Natural killer cell (primary cell): ENCODE measurements around the gene RIPPLY1. TPM values are rescaled to one million over a fixed set of nuclear protein-coding genes. Genes with fewer than 3 reads are reported as not detected.

Source experiments
- ATAC-seq, 3 donors: fragments of 150-1000 bp in 2 of 3; fragments of 200-7000 bp in 1 of 3; cut with Tn5 transposase; 1 replicate in 1 of 3; 2 replicates in 2 of 3; pipeline ENCODE4 v1.10.0; 2021; ENCODE audit warnings: mild to moderate bottlenecking in 2 of 3, moderate library complexity in 2 of 3
- DNase-seq, 2 donors: peaks; one replicate each; pipeline versions ENCODE4 v3.0.0 to v3.0.0-alpha.2; 2013 to 2021; ENCODE audit warnings: mixed read lengths in 1 of 2
- H3K27ac ChIP-seq: one replicate; pipeline ENCODE4 v1.5.1; 2013; ENCODE audit warnings: mild to moderate bottlenecking, low read length
- H3K27me3 ChIP-seq: one replicate; pipeline ENCODE4 v1.6.1; 2013; ENCODE audit warnings: low read length; ENCODE audit not compliant: control insufficient read depth, insufficient read depth
- H3K36me3 ChIP-seq: one replicate; pipeline ENCODE4 v1.6.1; 2013; ENCODE audit warnings: low read length; ENCODE audit not compliant: control insufficient read depth, insufficient read depth
- H3K4me1 ChIP-seq: one replicate; pipeline ENCODE4 v1.6.1; 2013; ENCODE audit warnings: low read length; ENCODE audit not compliant: control insufficient read depth, insufficient read depth
- H3K4me3 ChIP-seq: one replicate; pipeline ENCODE4 v1.5.1; 2013; ENCODE audit warnings: low read length
- H3K9me3 ChIP-seq: one replicate; pipeline ENCODE4 v1.6.1; 2013; ENCODE audit warnings: low read length; ENCODE audit not compliant: control insufficient read depth, insufficient read depth
- H3K27ac Mint-ChIP-seq, 2 donors: one replicate each; pipeline ENCODE4 v1.8.0; 2022; ENCODE audit warnings: mild to moderate bottlenecking in 2 of 2, mixed read lengths in 2 of 2, moderate library complexity in 1 of 2
- H3K27me3 Mint-ChIP-seq, 2 donors: one replicate each; pipeline ENCODE4 v1.8.0; 2022; ENCODE audit warnings: low read depth in 2 of 2, mixed read lengths in 2 of 2
- H3K36me3 Mint-ChIP-seq: one replicate; pipeline ENCODE4 v1.8.0; 2022; ENCODE audit warnings: mixed read lengths
- H3K4me1 Mint-ChIP-seq, 2 donors: one replicate each; pipeline ENCODE4 v1.8.0; 2022; ENCODE audit warnings: mixed read lengths in 2 of 2
- H3K4me3 Mint-ChIP-seq: one replicate; pipeline ENCODE4 v1.8.0; 2022; ENCODE audit warnings: mild to moderate bottlenecking, moderate library complexity, mixed read lengths
- H3K9me3 Mint-ChIP-seq, 2 donors: one replicate each; pipeline ENCODE4 v1.8.0; 2022; ENCODE audit warnings: mixed read lengths in 2 of 2
- WGBS: methylation state at CpG from one replicate; pipeline ENCODE4 v1.1.7; 2013; ENCODE audit warnings: missing lambda C conversion rate; ENCODE audit not compliant: insufficient coverage; 5-methylcytosine and 5-hydroxymethylcytosine counted together
- intact Hi-C: fragments of 100-400 bp; cut with micrococcal nuclease; formaldehyde crosslinking; loops from one replicate; pipeline ENCODE4 v1.14.2; 2022
- total RNA-seq, 4 donors: library from RNA; stranded (reverse); fragments of 120-200 nt in 1 of 4; gene quantifications; one replicate each; pipeline versions ENCODE4 v1.2.3 to v1.2.4, GENCODE V29; 2013 to 2022
- TF ChIP-seq, protein P1 (sequence below): fragments of 200-600 bp; IDR thresholded peaks from one replicate; pipeline ENCODE4 v1.8.0; 2022; ENCODE audit warnings: antibody characterized with exemption

The RIPPLY1 gene
- total RNA-seq, 3 donors from 2014 or later (not counting 1 experiment from before 2014, with no cell fraction given): not detected

DNA sequence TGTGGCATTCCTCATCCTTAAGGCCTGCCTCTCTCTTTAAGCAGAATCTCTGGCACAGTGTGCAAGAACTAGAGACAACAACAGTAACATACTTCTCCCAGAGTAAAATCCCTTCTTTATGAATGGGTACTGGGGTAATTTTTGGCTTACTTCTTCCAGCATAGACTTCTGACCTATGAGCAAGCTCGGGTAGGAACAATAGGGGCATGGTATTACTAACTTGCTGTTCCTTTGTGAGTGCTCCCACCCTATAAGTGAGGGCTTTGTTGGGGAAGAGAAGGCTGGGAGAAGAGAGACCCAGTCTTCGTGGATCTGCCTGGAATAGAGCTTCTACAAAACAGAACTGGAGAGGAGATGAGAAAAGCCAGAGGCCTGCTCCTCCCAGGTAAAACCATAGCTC lies 47.2 kb upstream of the RIPPLY1 start:
- H3K4me3 ChIP-seq: no peak overlapping the region
- Mint-ChIP-seq H3K36me3 (no peaks in the 10 kb centered on the region), H3K4me3 (no peak overlapping the region), H3K9me3 (no peaks in the 10 kb centered on the region), H3K4me1 (no peaks in the 10 kb centered on the region), H3K27me3 (peaks cover 0 to 3% of the 10 kb centered on the region in 2 donors), H3K27ac (no peak overlapping the region)
- 83% methylated on average over 2 of the region's 2 CpGs for WGBS
- ATAC-seq (no peak), DNase-seq (no peak)
- intact Hi-C loops: no loop called here
- TF ChIP-seq, protein P1, sequence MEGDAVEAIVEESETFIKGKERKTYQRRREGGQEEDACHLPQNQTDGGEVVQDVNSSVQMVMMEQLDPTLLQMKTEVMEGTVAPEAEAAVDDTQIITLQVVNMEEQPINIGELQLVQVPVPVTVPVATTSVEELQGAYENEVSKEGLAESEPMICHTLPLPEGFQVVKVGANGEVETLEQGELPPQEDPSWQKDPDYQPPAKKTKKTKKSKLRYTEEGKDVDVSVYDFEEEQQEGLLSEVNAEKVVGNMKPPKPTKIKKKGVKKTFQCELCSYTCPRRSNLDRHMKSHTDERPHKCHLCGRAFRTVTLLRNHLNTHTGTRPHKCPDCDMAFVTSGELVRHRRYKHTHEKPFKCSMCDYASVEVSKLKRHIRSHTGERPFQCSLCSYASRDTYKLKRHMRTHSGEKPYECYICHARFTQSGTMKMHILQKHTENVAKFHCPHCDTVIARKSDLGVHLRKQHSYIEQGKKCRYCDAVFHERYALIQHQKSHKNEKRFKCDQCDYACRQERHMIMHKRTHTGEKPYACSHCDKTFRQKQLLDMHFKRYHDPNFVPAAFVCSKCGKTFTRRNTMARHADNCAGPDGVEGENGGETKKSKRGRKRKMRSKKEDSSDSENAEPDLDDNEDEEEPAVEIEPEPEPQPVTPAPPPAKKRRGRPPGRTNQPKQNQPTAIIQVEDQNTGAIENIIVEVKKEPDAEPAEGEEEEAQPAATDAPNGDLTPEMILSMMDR: no peak
- H3K4me1 ChIP-seq: no peaks in the 10 kb centered on the region
- H3K27ac ChIP-seq: no peak overlapping the region
- H3K27me3 ChIP-seq: no peaks in the 10 kb centered on the region
- H3K36me3 ChIP-seq: no peaks in the 10 kb centered on the region
- H3K9me3 ChIP-seq: no peaks in the 10 kb centered on the region

DNA sequence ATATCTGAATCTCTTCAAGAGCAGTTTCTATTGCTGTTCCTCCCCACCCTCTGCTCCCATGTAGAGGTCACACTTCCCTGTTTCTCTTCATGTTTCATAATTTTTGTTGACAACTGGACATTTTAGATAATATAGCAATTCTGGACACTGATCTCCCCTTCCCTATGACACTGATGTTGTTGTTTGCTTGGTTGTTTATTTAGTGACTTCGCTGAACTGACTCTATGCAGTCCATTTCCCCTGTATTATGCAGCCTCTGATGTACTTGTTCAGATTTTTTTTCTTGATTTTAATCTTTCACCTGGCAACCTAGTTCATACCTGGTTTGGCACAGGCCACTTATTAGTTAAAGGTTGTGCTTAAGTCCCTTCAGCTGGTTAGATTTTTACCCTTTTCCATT lies 46.2 kb upstream of the RIPPLY1 start:
- DNase-seq (no peak), ATAC-seq (no peak)
- Mint-ChIP-seq H3K9me3 (no peaks in the 10 kb centered on the region), H3K4me3 (no peak overlapping the region), H3K4me1 (no peaks in the 10 kb centered on the region), H3K27me3 (no peaks in the 10 kb centered on the region), H3K36me3 (no peaks in the 10 kb centered on the region), H3K27ac (no peak overlapping the region)
- intact Hi-C loops: no loop called here
- no CpG with 5 or more reads among the region's 1 CpG for whole genome bisulfite sequencing
- Histone ChIP-seq H3K4me3 (no peak overlapping the region), H3K27ac (no peak overlapping the region), H3K27me3 (no peaks in the 10 kb centered on the region), H3K36me3 (no peaks in the 10 kb centered on the region), H3K9me3 (no peaks in the 10 kb centered on the region), H3K4me1 (no peaks in the 10 kb centered on the region)
- TF ChIP-seq, protein P1: no peak

DNA sequence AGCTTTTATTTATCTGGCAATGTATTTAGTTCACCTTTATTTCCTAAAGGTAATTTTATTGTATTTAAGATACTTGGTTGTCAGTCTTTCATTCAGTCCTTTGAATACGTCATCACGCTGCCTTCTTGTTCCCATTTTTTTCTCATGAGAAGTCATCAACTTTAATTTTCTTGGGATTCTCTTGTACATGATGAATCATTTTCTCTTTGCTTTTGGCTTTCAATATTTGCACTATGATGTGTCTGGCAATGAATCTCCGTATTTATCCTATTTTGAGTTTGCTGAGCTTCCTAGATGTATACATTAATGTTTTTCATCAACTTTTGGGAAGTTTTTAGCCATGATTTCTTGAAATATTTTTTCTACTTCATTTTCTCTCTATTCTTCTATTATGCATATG lies 45.5 kb upstream of the RIPPLY1 start:
- 95% methylated on average over 2 of the region's 3 CpGs for WGBS
- no peak overlapping the region for H3K27ac ChIP-seq
- H3K9me3 ChIP-seq: no peaks in the 10 kb centered on the region
- no peak overlapping the region for H3K4me3 Mint-ChIP-seq
- H3K36me3 Mint-ChIP-seq: no peaks in the 10 kb centered on the region
- no peak for DNase-seq
- no peak for ATAC-seq
- H3K9me3 Mint-ChIP-seq: no peaks in the 10 kb centered on the region
- TF ChIP-seq, protein P1: no peak
- no peaks in the 10 kb centered on the region for H3K27me3 Mint-ChIP-seq
- intact Hi-C loops: no loop called here
- H3K4me1 Mint-ChIP-seq: no peaks in the 10 kb centered on the region
- no peak overlapping the region for H3K27ac Mint-ChIP-seq
- H3K4me1 ChIP-seq: no peaks in the 10 kb centered on the region
- H3K36me3 ChIP-seq: no peaks in the 10 kb centered on the region
- H3K27me3 ChIP-seq: no peaks in the 10 kb centered on the region
- H3K4me3 ChIP-seq: no peak overlapping the region

DNA sequence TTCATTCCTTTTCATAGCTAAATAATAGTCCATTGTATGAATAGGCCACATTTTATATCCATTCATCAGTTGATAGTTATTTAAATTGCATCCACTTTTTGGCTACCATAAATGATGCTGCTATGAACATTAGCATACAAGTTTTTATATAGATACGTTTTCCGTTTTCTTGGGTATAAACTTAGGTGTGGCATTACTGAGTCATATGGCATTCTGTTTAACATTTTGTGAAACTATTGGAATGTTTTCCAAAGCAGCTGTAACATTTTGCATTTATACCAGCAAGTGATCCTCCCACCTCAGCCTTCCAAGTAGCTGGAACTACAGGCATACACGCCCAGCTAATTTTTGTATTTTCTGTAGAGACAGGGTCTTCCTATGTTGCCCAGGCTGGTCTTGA lies 43.3 kb upstream of the RIPPLY1 start:
- DNase-seq (no peak), ATAC-seq (no peak)
- Histone ChIP-seq H3K4me3 (no peak overlapping the region), H3K36me3 (no peaks in the 10 kb centered on the region), H3K4me1 (no peaks in the 10 kb centered on the region), H3K27ac (no peak overlapping the region), H3K9me3 (no peaks in the 10 kb centered on the region), H3K27me3 (no peaks in the 10 kb centered on the region)
- no peaks in the 10 kb centered on the region for H3K9me3 Mint-ChIP-seq
- H3K36me3 Mint-ChIP-seq: no peaks in the 10 kb centered on the region
- intact Hi-C loops: no loop called here
- WGBS: 83% methylated on average over 1 of the region's 3 CpGs
- H3K4me3 Mint-ChIP-seq: no peak overlapping the region
- no peaks in the 10 kb centered on the region for H3K4me1 Mint-ChIP-seq
- TF ChIP-seq, protein P1: no peak
- no peaks in the 10 kb centered on the region for H3K27me3 Mint-ChIP-seq
- H3K27ac Mint-ChIP-seq: no peak overlapping the region
